RWPE2 (cell line): ENCODE results near the gene DOC2A.
"Not testable (repeated sequence)": the region's sequence is repeated elsewhere in the genome, so short reads cannot be mapped to it uniquely, and the experiment has no call there.

Experiments used
- ATAC-seq: fragments of 200-7000 bp; cut with Tn5 transposase; 3 replicates; pipeline ENCODE4 v1.9.1; 2021; ENCODE audit warnings: low read depth
- DNase-seq: peaks from one replicate; pipeline ENCODE4 v3.0.0-alpha.2; 2020; ENCODE audit warnings: low spot score
- H3K27ac ChIP-seq: fragments of 450-650 bp; 2 replicates; pipeline ENCODE4 v1.5.1; 2017; ENCODE audit warnings: mild to moderate bottlenecking; ENCODE audit not compliant: poor library complexity, severe bottlenecking
- H3K27me3 ChIP-seq: fragments of 250-450 bp; sonication (Bioruptor Pico); 2 replicates; pipeline ENCODE4 v1.5.1; 2021; ENCODE audit warnings: mild to moderate bottlenecking, moderate library complexity; ENCODE audit not compliant: insufficient read depth, poor library complexity, severe bottlenecking
- H3K36me3 ChIP-seq: fragments of 250-450 bp; sonication (Bioruptor Pico); 2 replicates; pipeline ENCODE4 v1.5.1; 2020; ENCODE audit warnings: low read depth, mild to moderate bottlenecking, moderate library complexity
- H3K4me1 ChIP-seq: fragments of 250-450 bp; sonication (Bioruptor Pico); 2 replicates; pipeline ENCODE4 v1.5.1; 2021; ENCODE audit warnings: mild to moderate bottlenecking, moderate library complexity; ENCODE audit not compliant: insufficient read depth, poor library complexity, severe bottlenecking
- H3K4me3 ChIP-seq: fragments of 250-450 bp; sonication (Bioruptor Pico); 2 replicates; pipeline ENCODE4 v1.5.1; 2021; ENCODE audit warnings: mild to moderate bottlenecking, moderate library complexity; ENCODE audit not compliant: severe bottlenecking
- H3K9me3 ChIP-seq: fragments of 250-450 bp; sonication (Bioruptor Pico); 2 replicates; pipeline ENCODE4 v1.5.1; 2021; ENCODE audit warnings: mild to moderate bottlenecking, moderate library complexity; ENCODE audit not compliant: severe bottlenecking
- TF ChIP-seq, protein P1 (sequence below): fragments of 450-650 bp; IDR thresholded peaks from one replicate; pipeline ENCODE4 v1.5.1; 2017; ENCODE audit warnings: mild to moderate bottlenecking, moderate library complexity; ENCODE audit not compliant: poor library complexity, severe bottlenecking

DOC2A gene

DNA sequence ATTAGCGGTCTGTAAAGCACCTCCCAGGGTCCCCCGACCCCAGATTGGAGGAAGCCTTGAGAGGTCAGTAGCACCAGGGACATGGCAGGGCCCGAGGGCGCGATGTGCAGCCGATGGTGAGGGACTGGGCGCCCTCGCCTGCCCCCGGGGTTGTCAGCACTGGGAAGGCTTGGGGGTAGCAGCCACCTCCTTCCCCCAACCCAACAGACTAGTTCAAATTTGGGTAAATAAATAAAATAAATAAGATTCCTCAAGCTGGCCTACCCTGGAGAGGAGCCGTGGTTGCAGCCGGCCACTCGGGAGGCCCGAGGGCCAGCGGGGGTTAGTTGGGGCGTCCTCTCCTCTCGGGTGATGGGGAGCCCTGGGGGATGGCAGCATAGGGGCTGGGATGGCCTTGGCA is 13.6 kb upstream of the DOC2A start:
- DNase-seq, result no peak
- no peaks in the 10 kb centered on the region for H3K4me1 ChIP-seq
- no peak overlapping the region for H3K4me3 ChIP-seq
- no peaks in the 10 kb centered on the region for H3K9me3 ChIP-seq
- H3K27ac ChIP-seq, result no peak overlapping the region
- H3K36me3 ChIP-seq, result no peaks in the 10 kb centered on the region
- H3K27me3 ChIP-seq, result no peaks in the 10 kb centered on the region
- TF ChIP-seq, protein P1, sequence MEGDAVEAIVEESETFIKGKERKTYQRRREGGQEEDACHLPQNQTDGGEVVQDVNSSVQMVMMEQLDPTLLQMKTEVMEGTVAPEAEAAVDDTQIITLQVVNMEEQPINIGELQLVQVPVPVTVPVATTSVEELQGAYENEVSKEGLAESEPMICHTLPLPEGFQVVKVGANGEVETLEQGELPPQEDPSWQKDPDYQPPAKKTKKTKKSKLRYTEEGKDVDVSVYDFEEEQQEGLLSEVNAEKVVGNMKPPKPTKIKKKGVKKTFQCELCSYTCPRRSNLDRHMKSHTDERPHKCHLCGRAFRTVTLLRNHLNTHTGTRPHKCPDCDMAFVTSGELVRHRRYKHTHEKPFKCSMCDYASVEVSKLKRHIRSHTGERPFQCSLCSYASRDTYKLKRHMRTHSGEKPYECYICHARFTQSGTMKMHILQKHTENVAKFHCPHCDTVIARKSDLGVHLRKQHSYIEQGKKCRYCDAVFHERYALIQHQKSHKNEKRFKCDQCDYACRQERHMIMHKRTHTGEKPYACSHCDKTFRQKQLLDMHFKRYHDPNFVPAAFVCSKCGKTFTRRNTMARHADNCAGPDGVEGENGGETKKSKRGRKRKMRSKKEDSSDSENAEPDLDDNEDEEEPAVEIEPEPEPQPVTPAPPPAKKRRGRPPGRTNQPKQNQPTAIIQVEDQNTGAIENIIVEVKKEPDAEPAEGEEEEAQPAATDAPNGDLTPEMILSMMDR, result no peak
- ATAC-seq, result no peak

DNA sequence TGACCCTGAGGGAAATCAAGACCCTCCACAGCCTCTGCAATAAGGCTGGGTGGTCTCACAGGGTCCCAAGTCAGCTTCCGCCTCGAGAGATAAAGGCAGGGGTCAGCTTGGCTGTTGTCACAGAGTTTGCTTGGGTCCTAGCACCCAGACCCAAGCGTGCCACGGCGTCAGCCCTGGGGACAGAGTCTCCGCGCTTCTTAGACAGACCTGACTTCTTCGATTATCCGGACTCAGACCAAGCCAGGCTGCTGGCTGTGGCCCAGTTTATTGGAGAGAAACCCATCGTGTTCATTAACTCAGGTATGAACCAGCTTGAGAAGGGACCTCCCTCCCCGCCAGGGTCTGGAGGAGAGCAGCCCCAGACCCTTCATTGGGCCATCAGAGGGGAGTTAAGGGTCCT is 12.8 kb upstream of the DOC2A start:
- H3K4me3 ChIP-seq, result no peak overlapping the region
- TF ChIP-seq, protein P1, result no peak
- DNase-seq (no peak), ATAC-seq (no peak)
- no peaks in the 10 kb centered on the region for H3K4me1 ChIP-seq
- H3K9me3 ChIP-seq, result no peaks in the 10 kb centered on the region
- no peak overlapping the region for H3K27ac ChIP-seq
- no peaks in the 10 kb centered on the region for H3K36me3 ChIP-seq
- no peaks in the 10 kb centered on the region for H3K27me3 ChIP-seq

- no peaks in the 10 kb centered on the region for H3K27me3 ChIP-seq
- TF ChIP-seq, protein P1, result no peak
- H3K36me3 ChIP-seq, result no peaks in the 10 kb centered on the region
- no peaks in the 10 kb centered on the region for H3K4me1 ChIP-seq
- H3K27ac ChIP-seq, result no peak within 1 kb of the TSS
- H3K4me3 ChIP-seq, result no peak within 1 kb of the TSS
- ATAC-seq, result no peak
- no peak for DNase-seq
- no peaks in the 10 kb centered on the region for H3K9me3 ChIP-seq
Observed at GRCh38 chr16:30022887-30023286, 12.1 kb upstream of the DOC2A start, which contains the start of gene C16orf92. TSS of gene C16orf92 (plus strand) at chr16:30023198. CDS start at chr16:30023341, 143 bp downstream.

- H3K36me3 ChIP-seq, result no peaks in the 10 kb centered on the region
- H3K4me1 ChIP-seq, result no peaks in the 10 kb centered on the region
- TF ChIP-seq, protein P1, result no peak
- no peaks in the 10 kb centered on the region for H3K27me3 ChIP-seq
- H3K9me3 ChIP-seq, result no peaks in the 10 kb centered on the region
- ATAC-seq, result peak; percentile 10; the same call in 1 of the 3 replicates
- H3K27ac ChIP-seq, result no peak overlapping the region
- DNase-seq, result no peak
- H3K4me3 ChIP-seq, result no peak overlapping the region
Observed at GRCh38 chr16:30018731-30019158, 7.9 kb upstream of the DOC2A start.

GRCh38 chr16:30017937-30018336 is 7.1 kb upstream of the DOC2A start:
- not testable (repeated sequence) for DNase-seq, H3K27ac ChIP-seq, ATAC-seq, H3K9me3 ChIP-seq, H3K4me1 ChIP-seq, H3K27me3 ChIP-seq, H3K36me3 ChIP-seq, H3K4me3 ChIP-seq
